ENCODE data around the gene TSPAN10.

GRCh38 chr17:81662002-81662401 lies 25.0 kb downstream of the TSPAN10 start:
- TF ChIP-seq CTCF (IDR thresholded peaks at IDR 0.05) (no peak), POLR2A (IDR thresholded peaks at IDR 0.05) (no peak)

Measured in heart left ventricle (tissue), 13 donors.